ENCODE measurements around the gene GNRHR.
"Not testable (repeated sequence)": the region's sequence is repeated elsewhere in the genome, so short reads cannot be mapped to it uniquely, and the experiment has no call there.

The GNRHR gene

GRCh38 chr4:67762086-67762485, 7.9 kb upstream of the GNRHR start:
- no peaks in the 10 kb centered on the region for H3K4me1 ChIP-seq
- no peaks in the 10 kb centered on the region for H3K9me3 ChIP-seq
- H3K4me2 ChIP-seq: no peak overlapping the region
- no peak overlapping the region for H3K27ac ChIP-seq
- no peak overlapping the region for H3K4me3 ChIP-seq
- no peak for TF ChIP-seq Cebpa-rat (IDR thresholded peaks at IDR 0.05)
- H3K36me3 ChIP-seq: no peaks in the 10 kb centered on the region
- H3K27me3 ChIP-seq: no peaks in the 10 kb centered on the region
- H4K20me1 ChIP-seq: no peaks in the 10 kb centered on the region
- no peak overlapping the region for H3K9ac ChIP-seq

DNA sequence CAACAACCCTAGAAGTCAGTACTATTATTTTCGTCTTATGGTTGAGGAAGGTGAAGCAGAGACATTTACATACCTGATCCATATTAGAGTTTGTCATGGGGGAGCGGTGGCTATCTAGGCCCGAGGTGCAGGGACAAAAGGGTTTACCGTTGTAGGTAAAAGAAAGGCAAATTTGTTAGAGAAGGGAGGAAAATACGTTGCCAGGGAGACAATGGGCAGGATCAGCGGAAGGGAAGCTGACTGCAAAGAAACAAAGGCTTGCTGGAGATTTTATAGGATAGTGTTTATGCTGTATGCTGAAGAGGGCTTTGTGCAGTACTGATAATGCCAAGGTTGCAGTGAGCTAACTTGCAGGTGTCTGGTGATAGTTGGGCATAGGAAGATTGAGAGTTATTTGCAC, 2.8 kb upstream of the GNRHR start:
- H3K4me3 ChIP-seq, H3K9ac ChIP-seq, H3K27ac ChIP-seq, H3K4me2 ChIP-seq, H3K4me1 ChIP-seq, H3K27me3 ChIP-seq, H3K36me3 ChIP-seq, H4K20me1 ChIP-seq, H3K9me3 ChIP-seq: not testable (repeated sequence)

DNA sequence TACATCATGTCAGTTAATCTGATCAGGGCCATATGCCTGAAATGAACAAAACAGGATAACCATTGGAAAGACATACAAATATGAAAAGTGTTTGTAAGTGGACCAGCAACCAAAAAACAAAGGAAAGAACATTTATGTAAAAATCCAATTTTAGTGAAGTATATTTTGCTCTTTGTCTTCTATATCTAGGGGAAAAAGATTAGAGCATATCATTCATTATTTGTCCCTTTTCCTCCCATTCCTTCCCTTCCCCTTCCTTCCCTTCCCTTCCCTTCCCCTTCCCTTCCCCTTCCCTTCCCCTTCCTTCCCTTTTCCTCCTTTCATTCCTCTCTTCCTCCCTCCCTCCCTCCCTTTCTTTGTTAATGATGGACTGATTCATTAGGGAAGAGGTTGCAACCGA, 1.8 kb upstream of the GNRHR start:
- no peaks in the 10 kb centered on the region for H3K4me1 ChIP-seq
- H3K9ac ChIP-seq: no peak overlapping the region
- no peak overlapping the region for H3K4me2 ChIP-seq

GRCh38 chr4:67751260-67751659, 2.9 kb downstream of the GNRHR start:
- no peak overlapping the region for H3K4me3 ChIP-seq
- no peaks in the 10 kb centered on the region for H3K36me3 ChIP-seq
- H3K4me2 ChIP-seq: no peak overlapping the region
- no peaks in the 10 kb centered on the region for H3K27me3 ChIP-seq
- no peaks in the 10 kb centered on the region for H4K20me1 ChIP-seq
- no peak overlapping the region for H3K27ac ChIP-seq
- no peaks in the 10 kb centered on the region for H3K9me3 ChIP-seq
- H3K4me1 ChIP-seq: peaks cover 7% of the 10 kb centered on the region
- no peak overlapping the region for H3K9ac ChIP-seq
- no peak for TF ChIP-seq Cebpa-rat (IDR thresholded peaks at IDR 0.05)

More for the DNA sequence above, 1.8 kb upstream of the GNRHR start:
- Histone ChIP-seq H4K20me1 (no peaks in the 10 kb centered on the region), H3K27me3 (no peaks in the 10 kb centered on the region), H3K4me3 (no peak overlapping the region), H3K36me3 (no peaks in the 10 kb centered on the region), H3K9me3 (no peaks in the 10 kb centered on the region), H3K27ac (no peak overlapping the region)
- no peak for TF ChIP-seq Cebpa-rat (IDR thresholded peaks at IDR 0.05)

DNA sequence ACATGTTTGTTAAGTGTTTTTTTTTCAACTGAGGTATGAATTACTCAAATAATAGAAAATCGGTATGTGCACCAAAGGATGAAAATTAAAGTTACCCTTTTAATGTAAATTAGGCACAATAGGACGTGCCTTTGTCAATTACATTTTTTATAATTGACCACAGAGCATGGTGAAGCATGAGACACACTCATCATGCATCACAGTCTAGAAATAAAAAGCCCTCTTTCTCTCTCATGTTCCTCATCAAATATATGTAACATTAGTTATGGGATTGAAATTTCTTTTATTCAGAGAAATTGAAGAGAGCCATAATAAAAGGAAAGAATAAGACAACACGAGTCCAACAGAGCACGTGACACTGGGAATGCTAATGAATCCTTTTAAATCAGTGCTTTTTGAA, 3.5 kb downstream of the GNRHR start:
- H3K27me3 ChIP-seq: no peaks in the 10 kb centered on the region
- H3K9ac ChIP-seq: no peak overlapping the region
- no peak overlapping the region for H3K27ac ChIP-seq
- no peaks in the 10 kb centered on the region for H4K20me1 ChIP-seq
- no peak for TF ChIP-seq Cebpa-rat (IDR thresholded peaks at IDR 0.05)
- peaks cover 7% of the 10 kb centered on the region for H3K4me1 ChIP-seq
- H3K9me3 ChIP-seq: no peaks in the 10 kb centered on the region
- no peaks in the 10 kb centered on the region for H3K36me3 ChIP-seq
- no peak overlapping the region for H3K4me2 ChIP-seq
- H3K4me3 ChIP-seq: no peak overlapping the region

- peaks cover 7% of the 10 kb centered on the region for H3K4me1 ChIP-seq
- no peak overlapping the region for H3K27ac ChIP-seq
- H3K9ac ChIP-seq: no peak overlapping the region
- no peak overlapping the region for H3K4me3 ChIP-seq
- no peak for TF ChIP-seq Cebpa-rat (IDR thresholded peaks at IDR 0.05)
- no peaks in the 10 kb centered on the region for H3K9me3 ChIP-seq
- H4K20me1 ChIP-seq: no peaks in the 10 kb centered on the region
- peak overlapping the region; percentile 7; the same call in 1 of the 2 replicates for H3K4me2 ChIP-seq
- no peaks in the 10 kb centered on the region for H3K36me3 ChIP-seq
- no peaks in the 10 kb centered on the region for H3K27me3 ChIP-seq
Observed at GRCh38 chr4:67749286-67749685, 4.9 kb downstream of the GNRHR start.

DNA sequence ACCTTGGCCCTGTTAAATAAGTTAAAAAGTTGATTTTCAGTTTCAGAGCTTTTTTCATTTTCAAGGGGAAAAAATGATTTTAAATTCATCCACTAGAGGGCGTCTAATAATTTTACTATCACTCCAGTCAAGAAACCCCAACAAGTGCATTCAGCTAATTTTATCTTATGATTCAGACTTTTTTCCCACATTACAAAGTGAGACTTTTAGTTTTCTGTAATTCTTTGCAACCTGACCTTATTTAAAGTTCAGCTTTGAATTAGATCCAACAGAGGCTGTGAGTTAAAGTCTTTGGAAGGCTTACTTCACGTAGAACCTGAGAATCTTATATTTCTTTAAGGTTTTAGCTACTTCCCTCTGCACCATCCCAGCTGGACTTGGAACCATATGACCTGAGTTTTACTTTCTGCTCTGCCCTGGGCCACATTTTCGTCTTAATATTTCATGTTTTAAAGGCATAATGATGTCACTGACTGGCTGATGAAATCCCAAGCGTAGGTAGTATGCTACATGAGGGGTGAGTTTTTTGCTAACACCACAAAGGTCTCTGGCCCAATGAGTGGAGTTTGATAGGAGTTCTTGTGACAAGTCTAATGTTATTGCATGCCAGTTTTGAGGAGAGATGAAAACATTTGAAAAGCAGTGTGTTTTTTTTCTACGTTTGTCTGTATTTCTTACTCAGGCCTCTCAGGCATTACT, 7.2 kb downstream of the GNRHR start:
- no peak overlapping the region for H3K27ac ChIP-seq
- H3K4me1 ChIP-seq: peaks cover 7% of the 10 kb centered on the region
- H3K4me2 ChIP-seq: no peak overlapping the region
- H3K4me3 ChIP-seq: no peak overlapping the region
- H3K9ac ChIP-seq: no peak overlapping the region
- no peaks in the 10 kb centered on the region for H3K27me3 ChIP-seq
- H4K20me1 ChIP-seq: no peaks in the 10 kb centered on the region
- H3K9me3 ChIP-seq: no peaks in the 10 kb centered on the region
- 0 out of 2 replicates have a peak, but pooled peaks cover 3% of the 10 kb centered on the region for H3K36me3 ChIP-seq
- no peak for TF ChIP-seq Cebpa-rat (IDR thresholded peaks at IDR 0.05)

DNA sequence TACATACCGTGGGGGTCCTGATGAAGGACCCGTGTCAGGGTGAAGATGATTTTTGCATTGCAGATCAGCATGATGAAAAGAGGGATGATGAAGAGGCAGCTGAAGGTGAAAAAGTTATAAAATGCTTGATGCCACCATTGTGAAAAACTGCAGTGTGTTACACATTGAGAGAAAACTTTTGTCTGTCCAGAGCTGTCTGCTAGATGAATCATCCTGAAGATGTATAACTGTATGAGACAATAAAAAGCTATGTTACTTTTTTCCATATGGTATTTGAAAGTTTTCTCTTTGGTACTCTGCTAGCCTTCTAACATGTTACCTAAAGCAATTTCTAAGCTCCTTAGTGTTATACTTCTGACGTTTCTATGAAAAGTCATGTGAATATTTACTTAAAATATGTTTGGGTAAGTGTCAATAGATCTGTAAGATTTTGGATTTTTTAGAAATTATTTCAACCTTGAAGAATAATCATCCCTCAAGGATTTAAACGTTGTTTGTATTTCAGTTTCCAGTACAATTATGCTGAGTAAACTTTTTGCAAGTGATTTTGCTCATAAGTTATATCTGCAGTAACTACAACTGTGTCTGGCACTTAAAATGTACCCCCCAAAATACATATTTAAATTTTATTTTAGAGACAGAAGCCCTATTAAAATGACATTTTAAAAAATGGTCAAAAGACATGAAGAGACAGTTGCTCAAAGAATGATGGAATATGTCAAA, 9.5 kb downstream of the GNRHR start:
- no peaks in the 10 kb centered on the region for H3K27me3 ChIP-seq
- H4K20me1 ChIP-seq: no peaks in the 10 kb centered on the region
- H3K9me3 ChIP-seq: no peaks in the 10 kb centered on the region
- H3K27ac ChIP-seq: no peak overlapping the region
- H3K9ac ChIP-seq: no peak overlapping the region
- H3K4me2 ChIP-seq: no peak overlapping the region
- TF ChIP-seq Cebpa-rat (IDR thresholded peaks at IDR 0.05): no peak
- no peak overlapping the region for H3K4me3 ChIP-seq
- H3K36me3 ChIP-seq: 0 out of 2 replicates have a peak, but pooled peaks cover 3% of the 10 kb centered on the region
- peaks cover 7% of the 10 kb centered on the region for H3K4me1 ChIP-seq

- no peaks in the 10 kb centered on the region for H3K9me3 ChIP-seq
- no peak overlapping the region for H3K9ac ChIP-seq
- H3K36me3 ChIP-seq: 0 out of 2 replicates have a peak, but pooled peaks cover 3% of the 10 kb centered on the region
- no peak for TF ChIP-seq Cebpa-rat (IDR thresholded peaks at IDR 0.05)
- H3K4me1 ChIP-seq: no peaks in the 10 kb centered on the region
- no peaks in the 10 kb centered on the region for H4K20me1 ChIP-seq
- H3K4me2 ChIP-seq: no peak overlapping the region
- no peak overlapping the region for H3K4me3 ChIP-seq
- no peaks in the 10 kb centered on the region for H3K27me3 ChIP-seq
- no peak overlapping the region for H3K27ac ChIP-seq
Observed at GRCh38 chr4:67743194-67743593, 11.0 kb downstream of the GNRHR start.

GRCh38 chr4:67736262-67736661, 17.9 kb downstream of the GNRHR start:
- Histone ChIP-seq H3K27me3 (no peaks in the 10 kb centered on the region), H3K9ac (no peak overlapping the region)
- no peak for TF ChIP-seq Cebpa-rat (IDR thresholded peaks at IDR 0.05)

More at GRCh38 chr4:67736262-67736661, 17.9 kb downstream of the GNRHR start:
- Histone ChIP-seq H3K4me2 (no peak overlapping the region), H3K27ac (no peak overlapping the region), H3K36me3 (no peaks in the 10 kb centered on the region; the same call in 1 of the 2 replicates), H3K9me3 (no peaks in the 10 kb centered on the region), H4K20me1 (no peaks in the 10 kb centered on the region), H3K4me1 (no peaks in the 10 kb centered on the region), H3K4me3 (no peak overlapping the region)

All from BLaER1 (cell line).